Uterus (tissue), 2 donors: Measurements from ENCODE around the gene NR1I3.

ENCODE experiments used
- POLR2A ChIP-seq, 2 donors: fragments of 450-650 bp; IDR thresholded peaks; one replicate each; pipeline ENCODE4 v1.6.1; 2016; ENCODE audit warnings: antibody characterized with exemption in 2 of 2, mild to moderate bottlenecking in 1 of 2, moderate library complexity in 1 of 2
- TF ChIP-seq, protein P1 (sequence below), 4 experiments: fragments of 200-600 bp in 2 of 4; fragments of 450-650 bp in 2 of 4; sonication (generic) in 2 of 4; IDR thresholded peaks; one replicate each; pipeline ENCODE4 v1.5.1; 2016 to 2019; ENCODE audit warnings: antibody characterized with exemption in 4 of 4, mild to moderate bottlenecking in 2 of 4, moderate library complexity in 1 of 4

DNA sequence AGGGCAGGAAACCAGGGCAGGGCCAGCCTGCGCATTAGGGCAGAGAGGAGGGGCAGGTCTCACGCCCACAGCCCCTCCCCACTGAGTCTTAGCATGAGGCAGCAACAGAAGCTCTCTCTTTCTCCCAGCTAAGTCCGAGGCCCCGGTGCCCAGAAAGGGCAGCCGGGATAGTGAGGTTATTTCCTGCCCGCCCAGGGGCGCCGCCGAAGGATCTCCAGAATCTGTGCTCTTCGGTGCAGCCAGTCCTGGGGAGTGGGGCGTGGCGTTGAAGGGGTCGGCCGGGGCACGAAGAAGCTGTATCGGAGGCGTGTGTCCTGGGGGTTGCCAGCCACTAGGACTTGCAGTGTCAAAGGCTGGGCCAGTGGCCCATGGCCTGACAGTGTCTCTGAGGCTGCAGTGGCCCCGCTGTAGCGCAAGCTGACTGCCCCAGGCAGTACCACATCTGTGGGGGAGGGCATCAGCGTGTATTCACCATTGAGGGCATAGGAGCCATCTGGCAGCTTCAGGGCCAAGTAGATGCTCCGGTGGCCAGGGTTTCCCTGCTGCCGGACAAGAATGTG lies 47.0 kb downstream of the NR1I3 start:
- TF ChIP-seq, protein P1, sequence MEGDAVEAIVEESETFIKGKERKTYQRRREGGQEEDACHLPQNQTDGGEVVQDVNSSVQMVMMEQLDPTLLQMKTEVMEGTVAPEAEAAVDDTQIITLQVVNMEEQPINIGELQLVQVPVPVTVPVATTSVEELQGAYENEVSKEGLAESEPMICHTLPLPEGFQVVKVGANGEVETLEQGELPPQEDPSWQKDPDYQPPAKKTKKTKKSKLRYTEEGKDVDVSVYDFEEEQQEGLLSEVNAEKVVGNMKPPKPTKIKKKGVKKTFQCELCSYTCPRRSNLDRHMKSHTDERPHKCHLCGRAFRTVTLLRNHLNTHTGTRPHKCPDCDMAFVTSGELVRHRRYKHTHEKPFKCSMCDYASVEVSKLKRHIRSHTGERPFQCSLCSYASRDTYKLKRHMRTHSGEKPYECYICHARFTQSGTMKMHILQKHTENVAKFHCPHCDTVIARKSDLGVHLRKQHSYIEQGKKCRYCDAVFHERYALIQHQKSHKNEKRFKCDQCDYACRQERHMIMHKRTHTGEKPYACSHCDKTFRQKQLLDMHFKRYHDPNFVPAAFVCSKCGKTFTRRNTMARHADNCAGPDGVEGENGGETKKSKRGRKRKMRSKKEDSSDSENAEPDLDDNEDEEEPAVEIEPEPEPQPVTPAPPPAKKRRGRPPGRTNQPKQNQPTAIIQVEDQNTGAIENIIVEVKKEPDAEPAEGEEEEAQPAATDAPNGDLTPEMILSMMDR (IDR thresholded peaks at IDR 0.05): no peak
- TF ChIP-seq POLR2A (IDR thresholded peaks at IDR 0.05): no peak
